GM12873 (cell line): ENCODE results near the gene COPS7A.

Experiments
- TF ChIP-seq, protein P1 (sequence below): IDR thresholded peaks from 2 replicates; pipeline ENCODE4 v1.5.1; 2012; ENCODE audit warnings: low read depth, mild to moderate bottlenecking, moderate library complexity, low read length, control low read depth; ENCODE audit not compliant: insufficient read depth; ENCODE audit errors: missing control alignments

Gene COPS7A

DNA sequence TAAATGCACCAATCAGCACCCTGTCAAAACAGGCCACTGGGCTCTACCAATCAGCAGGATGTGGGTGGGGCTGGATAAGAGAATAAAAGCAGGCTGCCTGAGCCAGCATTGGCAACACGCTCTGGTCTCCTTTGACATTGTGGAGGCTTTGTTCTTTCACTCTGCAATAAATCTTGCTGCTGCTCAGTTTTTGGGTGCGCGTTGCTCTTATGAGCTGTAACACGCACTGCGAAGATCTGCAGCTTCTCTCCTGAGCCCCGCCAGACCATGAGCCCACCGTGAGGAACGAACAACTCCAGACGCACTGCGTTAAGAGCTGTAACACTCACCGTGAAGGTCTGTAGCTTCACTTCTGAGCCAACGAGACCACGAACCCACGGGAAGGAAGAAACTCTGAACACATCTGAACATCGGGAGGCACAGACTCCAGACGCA lies 14.9 kb upstream of the COPS7A start:
- TF ChIP-seq, protein P1, sequence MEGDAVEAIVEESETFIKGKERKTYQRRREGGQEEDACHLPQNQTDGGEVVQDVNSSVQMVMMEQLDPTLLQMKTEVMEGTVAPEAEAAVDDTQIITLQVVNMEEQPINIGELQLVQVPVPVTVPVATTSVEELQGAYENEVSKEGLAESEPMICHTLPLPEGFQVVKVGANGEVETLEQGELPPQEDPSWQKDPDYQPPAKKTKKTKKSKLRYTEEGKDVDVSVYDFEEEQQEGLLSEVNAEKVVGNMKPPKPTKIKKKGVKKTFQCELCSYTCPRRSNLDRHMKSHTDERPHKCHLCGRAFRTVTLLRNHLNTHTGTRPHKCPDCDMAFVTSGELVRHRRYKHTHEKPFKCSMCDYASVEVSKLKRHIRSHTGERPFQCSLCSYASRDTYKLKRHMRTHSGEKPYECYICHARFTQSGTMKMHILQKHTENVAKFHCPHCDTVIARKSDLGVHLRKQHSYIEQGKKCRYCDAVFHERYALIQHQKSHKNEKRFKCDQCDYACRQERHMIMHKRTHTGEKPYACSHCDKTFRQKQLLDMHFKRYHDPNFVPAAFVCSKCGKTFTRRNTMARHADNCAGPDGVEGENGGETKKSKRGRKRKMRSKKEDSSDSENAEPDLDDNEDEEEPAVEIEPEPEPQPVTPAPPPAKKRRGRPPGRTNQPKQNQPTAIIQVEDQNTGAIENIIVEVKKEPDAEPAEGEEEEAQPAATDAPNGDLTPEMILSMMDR = no peak

DNA sequence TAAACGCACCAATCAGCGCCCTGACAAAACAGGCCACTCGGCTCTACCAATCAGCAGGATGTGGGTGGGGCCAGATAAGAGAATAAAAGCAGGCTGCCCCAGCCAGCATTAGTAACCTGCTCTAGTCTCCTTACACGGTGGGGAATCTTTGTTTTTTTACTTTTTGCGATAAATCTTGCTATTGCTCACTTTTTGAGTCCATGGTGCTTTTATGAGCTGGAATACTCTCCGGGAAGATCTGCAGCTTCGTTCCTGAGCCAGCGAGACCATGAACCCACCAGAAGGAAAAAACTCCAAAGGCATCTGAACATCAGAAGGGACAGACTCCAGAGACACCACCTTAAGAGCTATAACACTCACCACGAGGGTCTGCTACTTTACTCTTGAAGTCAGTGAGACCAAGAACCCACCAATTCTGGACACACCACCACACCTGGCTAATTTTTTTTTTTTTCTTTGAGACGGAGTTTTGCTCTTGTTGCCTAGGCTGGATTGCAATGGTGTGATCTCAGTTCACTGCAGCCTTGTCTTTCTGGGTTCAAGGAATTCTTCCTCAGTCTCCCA lies 6.9 kb upstream of the COPS7A start:
- TF ChIP-seq, protein P1 = no peak

DNA sequence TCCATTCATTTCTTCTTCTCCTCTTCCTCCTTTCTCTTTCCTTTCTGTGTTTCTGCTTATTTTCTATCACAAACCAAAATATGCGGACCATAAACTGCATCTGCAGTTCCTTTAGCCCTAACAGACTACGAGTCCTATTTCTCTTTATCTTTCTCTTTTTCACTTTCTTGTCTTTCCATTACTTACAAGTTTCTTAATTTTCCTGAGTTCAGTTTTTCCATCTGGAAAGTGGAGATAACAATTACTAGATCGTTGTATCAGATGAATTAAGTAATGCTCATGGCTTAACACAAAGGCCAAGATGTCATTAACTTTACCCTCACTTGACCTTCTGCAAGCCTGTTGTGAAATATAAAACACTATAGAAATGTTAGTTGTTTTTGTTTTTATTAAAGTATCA lies 983 bp upstream of the COPS7A start:
- TF ChIP-seq, protein P1 = no peak

DNA sequence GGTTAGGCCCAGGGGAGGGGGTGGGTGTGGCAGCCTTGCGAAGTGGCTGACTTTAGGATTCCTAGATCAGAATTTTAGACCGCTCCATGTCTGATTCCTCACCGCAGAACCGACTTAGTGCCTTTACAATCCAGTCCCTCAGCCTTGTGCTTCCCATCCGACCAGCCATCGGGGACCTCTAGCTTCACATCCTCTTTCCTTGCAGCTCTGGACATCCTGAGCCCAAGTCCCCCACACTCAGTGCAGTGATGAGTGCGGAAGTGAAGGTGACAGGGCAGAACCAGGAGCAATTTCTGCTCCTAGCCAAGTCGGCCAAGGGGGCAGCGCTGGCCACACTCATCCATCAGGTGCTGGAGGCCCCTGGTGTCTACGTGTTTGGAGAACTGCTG lies 557 bp downstream of the COPS7A start:
- TF ChIP-seq, protein P1 = no peak

DNA sequence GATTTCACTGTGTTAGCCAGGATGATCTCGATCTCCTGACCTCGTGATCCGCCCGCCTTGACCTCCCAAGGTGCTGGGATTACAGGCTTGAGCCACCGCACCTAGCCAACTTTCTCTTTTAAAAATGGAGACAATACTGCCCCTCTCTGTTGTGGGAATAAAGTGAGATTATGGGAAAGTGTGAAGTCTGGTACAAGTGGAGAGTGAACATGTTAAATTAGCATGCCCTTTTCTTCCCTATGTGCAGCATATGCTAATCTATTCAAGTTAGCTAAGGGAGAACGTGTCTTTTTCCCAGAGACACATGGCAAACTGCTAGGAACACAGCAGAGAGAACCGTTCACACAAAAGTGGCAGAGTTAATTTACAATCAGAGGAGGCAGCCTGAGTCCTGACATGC lies 1.5 kb downstream of the COPS7A start:
- TF ChIP-seq, protein P1 = no peak

DNA sequence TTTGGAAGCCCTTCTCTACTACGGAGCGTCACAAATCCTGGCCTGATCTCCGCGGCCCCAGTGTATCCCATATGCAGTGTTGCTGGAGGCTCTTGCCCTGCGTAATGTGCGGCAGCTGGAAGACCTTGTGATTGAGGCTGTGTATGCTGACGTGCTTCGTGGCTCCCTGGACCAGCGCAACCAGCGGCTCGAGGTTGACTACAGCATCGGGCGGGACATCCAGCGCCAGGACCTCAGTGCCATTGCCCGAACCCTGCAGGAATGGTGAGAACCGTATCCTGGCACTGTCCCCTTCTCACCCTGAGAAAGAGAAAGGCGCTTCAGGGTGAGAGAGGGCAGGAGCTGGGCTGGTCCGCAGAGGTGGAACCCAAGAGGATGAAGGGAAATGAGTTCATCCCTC lies 5.3 kb downstream of the COPS7A start:
- TF ChIP-seq, protein P1 = no peak

DNA sequence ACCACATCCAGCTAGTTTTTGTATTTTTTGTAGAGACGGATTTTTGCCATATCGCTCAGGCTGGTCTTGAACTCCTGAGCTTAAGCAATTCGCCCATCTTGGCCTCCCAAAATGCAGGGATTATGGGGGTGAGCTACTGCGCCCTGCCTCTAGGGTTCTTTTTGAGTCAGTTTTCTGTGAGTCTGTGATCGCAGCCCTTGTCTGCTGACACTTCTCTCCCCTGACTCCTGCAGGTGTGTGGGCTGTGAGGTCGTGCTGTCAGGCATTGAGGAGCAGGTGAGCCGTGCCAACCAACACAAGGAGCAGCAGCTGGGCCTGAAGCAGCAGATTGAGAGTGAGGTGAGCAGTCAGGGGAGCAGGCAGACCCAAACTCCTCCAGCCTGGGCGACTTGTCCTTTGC lies 6.3 kb downstream of the COPS7A start:
- TF ChIP-seq, protein P1 = peak; percentile 18
